NCI-H510A (cell line): ENCODE measurements around the gene SRGAP3.

ENCODE experiments used
- DNase-seq: peaks from one replicate; lab custom pipeline; 2025; lab: John Stamatoyannopoulos, UW

Gene SRGAP3

DNA sequence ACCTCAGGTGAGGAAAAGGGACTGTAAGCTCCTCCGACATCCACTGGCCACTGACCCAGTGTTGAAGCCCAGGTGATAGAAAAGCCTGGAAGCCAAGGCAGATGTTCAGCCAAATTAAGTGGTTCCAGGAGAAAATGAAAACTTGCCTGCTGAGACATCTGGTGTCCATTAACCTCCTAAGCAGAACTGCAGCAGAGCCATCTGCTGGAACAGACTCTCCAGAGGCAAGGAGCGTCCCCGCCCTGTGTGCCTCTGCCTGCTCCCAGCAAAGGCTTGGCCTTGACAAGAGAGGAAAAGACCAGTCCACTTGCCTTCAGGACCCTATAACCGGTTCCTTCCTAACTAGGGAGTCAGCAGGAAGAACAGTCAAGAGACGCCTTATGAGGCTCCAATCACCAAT, 48.2 kb downstream of the SRGAP3 start:
- no peak for DNase-seq

DNA sequence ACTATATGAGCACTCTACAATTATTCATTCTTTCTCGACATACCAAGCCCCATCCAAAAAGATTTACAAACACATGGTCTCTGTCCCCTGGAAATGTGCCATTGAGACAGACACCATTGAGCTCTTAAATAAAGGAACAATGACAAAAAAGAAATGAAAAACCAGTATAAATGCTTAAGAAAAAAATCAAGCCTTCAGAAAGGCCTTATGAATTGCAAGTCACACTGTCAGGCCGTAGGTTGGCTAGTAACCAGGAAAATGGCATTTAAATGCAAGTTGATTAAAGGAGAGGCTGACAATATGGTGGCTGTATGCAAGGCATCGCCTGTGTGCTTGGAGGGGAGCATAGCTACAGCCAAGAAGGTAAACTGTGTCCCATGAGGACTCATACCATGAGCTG, 49.7 kb downstream of the SRGAP3 start:
- no peak for DNase-seq

DNA sequence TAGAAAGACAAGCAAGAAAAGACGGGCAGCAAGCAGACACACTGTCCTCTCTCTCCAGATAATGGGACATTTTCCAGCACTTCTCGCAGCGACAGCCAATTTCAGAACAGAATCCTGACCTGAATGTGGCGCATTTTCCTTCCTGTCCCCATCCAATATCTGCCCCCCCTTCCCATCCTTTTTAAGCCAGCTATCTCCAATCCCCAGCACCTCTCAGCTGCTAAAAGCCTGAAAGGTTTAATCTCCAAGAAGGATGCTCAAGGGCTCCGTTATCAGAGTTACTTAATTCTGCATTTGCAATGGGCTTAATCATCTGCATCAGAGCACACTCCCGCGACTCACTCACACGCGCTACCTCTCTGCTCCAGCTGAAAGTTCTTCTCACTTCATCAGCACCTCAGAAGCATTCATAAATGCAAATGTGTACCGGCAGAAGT, 50.5 kb downstream of the SRGAP3 start:
- DNase-seq: no peak

DNA sequence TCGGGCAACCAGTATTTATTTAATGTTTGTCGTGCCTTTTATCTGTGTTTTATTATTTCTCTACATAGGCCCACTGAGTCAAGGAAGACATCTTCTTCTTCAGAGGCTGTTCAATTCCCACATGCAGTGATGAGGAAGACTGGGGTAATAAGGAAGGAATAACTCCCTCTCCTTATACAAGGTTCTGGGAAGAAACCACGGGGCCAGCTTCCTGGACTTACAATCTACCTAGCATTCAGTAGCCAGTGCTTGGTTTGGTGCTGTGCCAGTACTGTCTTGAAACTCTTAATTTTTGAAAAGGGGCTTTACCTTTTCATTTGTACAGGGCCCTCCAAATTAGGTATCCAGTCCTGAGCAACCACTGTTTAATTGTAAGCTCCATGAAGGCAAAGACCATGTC, 51.2 kb downstream of the SRGAP3 start:
- no peak for DNase-seq

DNA sequence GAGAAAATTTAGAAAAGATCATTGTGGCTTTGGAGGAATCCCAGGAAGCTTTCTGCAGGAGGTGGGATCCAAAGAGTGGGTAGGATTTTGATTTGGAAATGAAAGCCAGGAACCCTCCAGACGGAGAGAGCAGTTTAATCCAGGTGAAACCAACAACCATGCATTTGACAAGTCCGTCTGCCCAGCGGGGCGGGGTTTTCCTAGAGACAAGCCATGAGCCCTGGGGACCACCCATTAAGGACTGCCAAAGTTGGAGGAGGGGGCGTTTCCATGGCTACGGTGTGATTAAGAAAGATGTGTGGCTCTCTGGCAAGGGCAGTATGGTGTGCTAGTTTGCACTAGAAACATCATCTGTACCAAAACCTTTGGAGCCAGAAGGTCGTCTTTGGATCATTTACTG, 53.4 kb downstream of the SRGAP3 start:
- no peak for DNase-seq

DNA sequence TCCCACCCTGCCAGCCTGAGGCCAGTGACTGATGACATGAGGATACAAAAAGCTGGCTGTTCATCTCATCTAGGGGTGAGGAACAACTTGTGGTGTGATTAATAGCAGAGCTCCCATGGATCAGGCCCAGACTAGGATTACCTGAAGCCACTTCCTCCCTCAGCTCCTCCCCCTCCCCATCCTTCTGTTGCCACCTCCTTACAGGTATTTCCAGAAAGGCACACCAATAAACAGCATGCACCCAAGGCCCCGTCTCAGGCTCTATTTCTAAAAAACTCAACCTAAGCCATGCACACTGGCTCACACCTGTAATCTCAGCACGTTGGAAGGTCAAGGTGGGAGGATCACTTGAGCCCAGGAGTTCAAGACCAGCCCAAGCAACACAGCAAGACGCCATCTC, 54.1 kb downstream of the SRGAP3 start:
- no peak for DNase-seq

DNA sequence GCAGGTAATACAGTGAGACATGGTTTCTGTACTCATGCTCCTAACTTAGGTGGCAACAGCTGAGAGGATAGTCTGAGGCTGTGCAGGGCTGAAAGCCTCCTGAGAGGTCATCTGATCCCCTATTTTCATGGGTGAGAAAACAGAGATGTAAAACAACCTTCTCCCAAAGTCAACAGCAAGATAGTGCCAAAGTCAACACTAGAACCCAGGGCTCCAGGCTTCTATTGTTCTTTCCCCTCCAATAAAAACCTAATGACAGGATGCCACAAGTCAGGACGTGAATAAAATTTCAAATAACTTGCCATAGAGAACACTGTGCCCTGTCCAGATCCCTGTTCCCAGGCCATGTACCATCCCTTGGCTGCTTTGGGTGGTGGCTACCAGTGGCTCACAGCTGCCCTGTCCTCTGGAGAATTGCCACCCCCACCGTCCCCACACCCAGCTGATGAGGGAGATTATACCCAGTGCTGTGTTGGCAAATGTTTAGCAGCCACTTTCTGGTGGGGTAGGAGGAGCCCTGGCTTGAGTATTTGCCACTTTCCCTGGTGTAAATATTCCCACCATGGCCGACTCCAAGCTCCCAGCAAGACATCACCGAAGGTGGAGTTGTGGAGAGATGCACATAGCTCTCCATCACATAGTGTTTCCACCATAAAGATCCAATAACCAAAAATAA, 54.8 kb downstream of the SRGAP3 start:
- peak; percentile 78 for DNase-seq

DNA sequence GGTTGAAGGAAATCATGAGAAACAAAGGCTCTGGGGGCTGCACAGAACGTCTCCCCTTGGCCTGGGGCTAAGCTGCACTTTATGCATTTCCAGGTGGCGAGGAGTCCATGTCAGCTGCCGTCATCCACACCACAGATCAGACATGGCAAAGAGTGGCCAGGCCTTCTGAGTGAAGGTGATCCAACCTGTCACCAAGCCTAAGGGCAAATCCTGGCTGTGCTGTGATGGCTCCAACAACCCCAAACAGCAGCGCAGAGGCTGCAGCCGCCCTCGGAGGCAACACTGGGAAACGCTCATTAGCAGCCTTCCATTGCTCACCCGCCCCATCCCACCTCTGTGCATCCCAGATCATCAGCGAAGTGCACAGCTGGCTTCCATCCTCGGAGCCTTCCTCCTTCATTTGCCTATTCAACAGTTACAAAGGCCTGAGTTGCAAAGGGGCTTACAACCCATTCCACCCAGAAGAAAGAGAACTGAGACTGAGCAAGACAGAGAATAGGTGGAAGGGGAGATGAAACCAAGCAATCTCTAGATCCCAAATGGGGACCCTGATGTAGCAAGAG, 55.7 kb downstream of the SRGAP3 start:
- DNase-seq: no peak

DNA sequence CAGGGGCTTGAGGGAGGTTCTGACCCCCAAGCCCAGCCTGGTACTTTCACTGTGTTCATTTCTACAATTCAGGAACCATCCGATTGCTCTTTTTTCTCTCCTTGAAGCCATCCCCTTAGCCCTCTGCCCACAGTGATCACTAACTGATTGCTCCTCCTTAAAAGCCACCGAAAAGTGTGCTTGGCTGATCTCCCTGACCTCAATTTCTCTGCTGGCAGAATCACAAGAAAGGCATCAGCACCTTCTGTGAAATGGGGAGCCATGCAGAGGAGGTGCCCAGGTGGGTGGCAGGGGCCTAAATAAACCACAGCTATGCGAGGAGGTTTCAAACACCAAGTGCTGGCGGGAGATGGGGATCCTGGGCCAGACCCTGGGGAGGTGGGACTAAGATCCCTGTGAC, 56.2 kb downstream of the SRGAP3 start:
- no peak for DNase-seq

DNA sequence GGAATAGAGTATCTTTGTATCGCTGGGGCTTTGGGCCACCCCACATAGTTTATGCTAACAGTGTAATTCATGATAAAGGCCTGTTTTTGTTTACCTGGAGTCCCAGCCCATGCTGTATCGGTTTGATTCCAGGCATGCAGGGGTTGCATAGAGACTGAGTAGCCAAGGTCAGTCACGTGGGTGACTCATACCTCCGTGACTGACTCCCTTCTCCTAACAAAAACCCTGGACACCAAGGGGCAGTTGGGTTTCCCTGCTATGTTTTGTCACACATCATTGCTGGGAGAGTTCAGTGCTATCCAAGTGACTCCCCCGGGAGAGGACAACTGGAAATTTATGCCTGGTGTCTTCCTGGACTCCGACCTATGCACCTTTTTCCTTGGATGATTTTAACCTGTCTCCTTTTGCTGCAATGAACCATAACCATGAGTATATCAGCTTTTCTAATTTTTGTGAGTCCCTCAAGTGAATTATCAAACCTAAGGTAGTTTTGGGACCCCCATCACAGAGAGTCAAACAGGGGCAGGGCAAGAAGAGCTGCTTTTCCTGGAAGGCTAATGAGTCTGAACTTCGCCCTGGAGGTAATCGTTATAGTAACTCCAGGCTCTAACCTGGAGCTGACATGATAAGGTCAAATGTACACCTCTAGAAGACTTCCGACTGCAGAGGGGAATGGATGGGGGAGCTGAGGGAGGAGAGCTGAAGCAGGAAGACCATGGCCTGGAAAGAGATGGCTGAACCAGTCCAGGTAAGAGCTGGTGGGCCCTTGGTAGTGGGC, 57.0 kb downstream of the SRGAP3 start:
- DNase-seq: no peak

DNA sequence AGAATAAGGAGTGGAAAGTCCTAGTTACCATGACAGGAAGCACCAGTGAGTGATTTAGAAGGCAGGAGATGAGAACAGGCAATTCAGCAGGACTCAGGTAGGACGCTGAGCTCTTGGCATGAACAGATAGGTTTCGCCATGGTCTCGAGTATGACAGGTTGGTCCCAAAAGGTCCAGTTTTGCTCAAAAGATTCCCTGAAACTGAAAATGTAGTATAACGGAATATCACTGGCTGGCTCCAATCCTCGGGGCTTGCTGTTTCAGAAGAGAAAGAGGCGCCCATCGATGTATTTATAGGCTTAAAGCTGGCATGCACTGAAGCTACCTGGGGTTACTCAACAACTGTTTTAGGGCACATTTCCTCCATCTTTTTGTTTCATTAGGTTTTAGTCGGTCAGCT, 59.2 kb downstream of the SRGAP3 start:
- DNase-seq: no peak

DNA sequence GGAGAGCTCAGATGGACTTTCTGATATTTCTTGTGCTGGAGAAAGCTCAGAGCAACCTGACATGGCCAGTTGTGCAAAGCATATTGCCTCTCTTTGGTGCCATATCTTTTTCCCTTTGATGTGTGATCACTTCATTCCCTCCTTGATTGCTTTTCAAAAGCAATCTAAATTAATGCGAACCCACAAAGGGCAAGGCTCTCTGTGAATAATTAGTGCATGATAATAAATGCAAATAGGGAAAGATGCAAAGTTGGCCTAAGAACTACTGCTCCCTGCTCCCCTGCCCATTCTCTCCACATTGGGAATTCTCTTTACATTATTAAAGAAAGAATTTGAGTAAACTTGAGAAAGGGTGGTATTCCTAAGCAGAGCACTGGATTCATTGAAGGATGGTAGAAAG, 60.9 kb downstream of the SRGAP3 start:
- DNase-seq: no peak

DNA sequence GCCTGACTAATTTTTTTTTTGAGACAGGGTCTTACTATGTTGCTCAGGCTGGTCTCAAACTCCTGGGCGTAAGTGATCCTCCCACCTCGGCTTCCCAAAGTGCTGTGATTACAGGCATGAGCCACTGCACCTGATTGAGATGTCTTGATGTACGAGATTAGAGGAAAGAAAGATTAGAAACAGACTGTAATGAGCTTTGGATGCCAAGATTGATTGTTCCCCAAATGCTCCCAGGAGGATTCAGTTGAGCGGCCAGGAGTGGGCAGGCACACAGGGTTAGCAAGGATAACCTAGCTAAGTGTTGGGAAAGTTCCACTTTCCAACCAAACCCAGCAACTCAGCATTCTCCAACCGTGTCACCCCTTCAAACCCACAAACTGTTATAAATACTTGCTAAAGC, 63.7 kb downstream of the SRGAP3 start:
- no peak for DNase-seq

DNA sequence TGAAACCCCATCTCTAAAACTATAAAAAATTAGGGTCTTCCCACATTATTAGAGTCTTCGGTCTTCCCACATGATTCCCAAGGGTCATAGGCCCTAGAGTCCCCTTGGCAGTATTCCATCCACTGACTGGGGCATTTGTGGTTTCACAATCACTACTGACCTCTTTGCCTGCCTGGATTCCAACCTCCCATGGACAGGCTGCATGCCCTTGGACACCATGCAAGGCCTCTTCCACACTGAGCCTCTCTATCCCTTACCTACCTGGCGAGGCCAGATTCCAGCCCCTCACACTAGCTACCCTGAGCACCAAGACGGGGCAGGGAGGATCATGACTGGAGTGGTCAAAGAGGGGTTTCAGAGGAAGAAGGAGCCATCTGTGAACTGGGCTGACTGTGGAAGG, 64.4 kb downstream of the SRGAP3 start:
- DNase-seq: no peak

DNA sequence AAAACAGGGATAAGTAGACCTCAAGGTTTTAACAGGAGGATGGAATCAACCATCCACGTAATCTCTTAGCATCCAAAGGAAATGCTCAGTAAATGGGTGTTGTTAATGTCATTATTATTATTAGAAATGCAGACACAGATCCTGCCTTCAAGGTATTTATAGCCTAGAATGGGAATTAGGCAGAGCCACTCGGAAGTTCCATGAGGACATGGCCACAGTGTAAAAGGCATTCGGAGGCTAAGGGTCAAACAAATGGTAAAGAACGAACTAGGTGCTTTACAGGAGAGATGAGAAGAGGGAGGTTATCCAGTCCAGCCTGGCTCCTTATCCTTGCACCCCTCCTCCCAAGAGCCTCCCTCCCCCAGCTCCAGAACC, 65.0 kb downstream of the SRGAP3 start:
- DNase-seq: no peak

DNA sequence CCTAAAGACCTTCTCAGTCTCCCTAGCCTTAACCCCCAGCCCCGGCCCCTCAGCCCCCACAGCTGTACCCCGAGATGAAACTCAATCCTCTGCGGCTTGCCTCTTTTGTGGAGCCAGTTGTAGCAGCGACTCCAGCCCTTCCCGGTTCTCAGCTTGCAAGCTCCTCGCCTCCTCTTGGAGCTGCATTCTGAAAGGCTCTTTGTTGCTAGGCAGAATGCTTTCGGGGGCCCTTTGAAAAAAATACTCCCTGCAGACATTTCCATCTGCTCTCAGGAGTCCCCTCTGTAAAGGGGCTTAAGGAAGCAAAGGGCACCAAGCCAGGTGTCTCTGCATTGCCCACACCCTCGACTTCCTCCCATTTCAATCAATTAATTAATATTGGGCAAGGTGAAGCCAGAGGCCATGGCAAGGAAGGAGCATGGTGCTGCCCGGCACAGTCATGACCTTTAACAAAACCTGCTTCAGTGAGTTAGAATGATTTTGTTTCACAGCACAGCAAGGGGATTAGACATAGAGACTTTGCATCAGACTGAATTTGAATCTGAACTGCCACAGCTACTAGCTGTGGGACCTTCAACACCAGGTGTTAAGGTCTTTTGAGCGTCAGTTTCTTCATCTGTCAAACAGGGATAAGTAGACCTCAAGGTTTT, 65.5 kb downstream of the SRGAP3 start:
- no peak for DNase-seq

DNA sequence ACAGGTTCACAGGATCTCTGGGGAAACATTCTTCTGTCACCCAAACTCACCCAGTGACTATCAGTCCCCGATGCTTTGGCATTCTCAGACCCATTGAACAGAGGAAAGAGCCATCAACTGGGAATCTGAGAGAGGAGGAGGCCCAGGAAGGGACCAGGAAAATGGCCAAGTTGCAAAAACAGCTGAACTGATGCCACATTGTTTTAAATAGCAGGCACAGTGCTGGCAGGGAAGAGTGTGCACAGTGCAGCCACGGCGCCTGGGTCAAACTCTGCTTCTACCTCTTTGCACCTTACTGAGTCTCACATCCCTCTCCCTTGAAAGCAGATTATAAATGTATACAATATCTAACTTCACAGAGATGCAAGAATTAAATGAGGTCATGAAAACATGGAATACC, 66.4 kb downstream of the SRGAP3 start:
- no peak for DNase-seq

DNA sequence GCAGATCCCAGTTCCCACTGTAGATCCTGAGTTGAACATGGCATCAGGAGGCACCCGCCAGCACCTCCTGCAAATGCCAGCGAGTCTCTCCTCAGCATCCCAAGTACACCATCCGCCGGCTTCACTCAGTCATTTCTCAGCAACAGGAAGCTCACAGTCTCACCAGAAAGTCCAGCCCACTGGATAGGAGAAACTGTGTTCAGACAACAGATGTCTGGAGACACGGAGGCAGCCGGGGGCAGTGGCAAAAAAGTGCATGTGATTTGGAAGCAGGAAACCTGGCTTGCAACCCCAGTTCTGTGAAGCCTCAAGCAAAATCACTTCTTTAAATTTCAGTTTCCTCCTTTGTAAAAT, 68.7 kb downstream of the SRGAP3 start:
- no peak for DNase-seq

DNA sequence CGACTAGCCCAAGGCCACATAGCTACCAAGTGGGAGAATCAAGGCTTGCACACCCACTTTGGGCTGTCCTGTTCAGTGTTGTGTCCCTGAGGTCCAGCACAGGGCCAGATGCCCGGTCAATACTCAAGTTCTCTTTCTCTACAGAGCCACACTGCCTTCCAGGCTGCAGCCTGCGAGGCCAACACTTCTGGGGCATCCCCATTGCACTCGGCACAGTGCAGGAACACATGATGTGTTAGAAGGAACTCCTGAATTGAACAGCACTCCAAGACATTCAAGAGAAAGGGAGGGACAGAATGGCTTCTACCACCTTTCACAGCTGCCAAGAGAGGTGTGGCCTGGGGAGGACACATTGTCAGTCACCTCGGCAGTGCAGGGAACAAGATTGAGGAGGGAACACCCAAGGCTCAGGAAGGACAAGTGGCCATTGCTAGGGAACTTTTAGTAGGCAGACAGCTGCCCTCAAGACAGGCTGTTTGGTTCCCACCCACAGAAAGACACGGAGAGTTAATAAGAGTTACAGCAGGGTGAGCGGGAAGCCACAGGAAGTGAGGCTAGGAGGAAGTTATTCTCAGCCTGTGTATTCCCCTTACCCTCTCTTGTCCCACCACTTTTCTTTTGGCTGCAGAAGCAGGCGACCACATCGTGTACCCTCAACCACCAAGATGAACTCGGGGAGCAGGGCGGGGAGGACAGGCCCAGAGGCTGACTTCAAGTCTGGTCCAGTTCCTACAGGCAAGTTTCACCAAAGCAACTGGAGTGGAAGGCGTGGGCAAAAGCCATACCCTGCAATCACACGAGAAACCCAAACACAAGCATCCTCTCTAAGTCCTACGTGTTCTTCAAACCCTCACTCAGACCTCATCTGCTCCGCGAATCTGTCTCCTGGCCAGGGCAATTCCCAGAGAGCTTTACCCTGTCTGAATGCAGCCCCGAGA, 69.4 kb downstream of the SRGAP3 start:
- no peak for DNase-seq

DNA sequence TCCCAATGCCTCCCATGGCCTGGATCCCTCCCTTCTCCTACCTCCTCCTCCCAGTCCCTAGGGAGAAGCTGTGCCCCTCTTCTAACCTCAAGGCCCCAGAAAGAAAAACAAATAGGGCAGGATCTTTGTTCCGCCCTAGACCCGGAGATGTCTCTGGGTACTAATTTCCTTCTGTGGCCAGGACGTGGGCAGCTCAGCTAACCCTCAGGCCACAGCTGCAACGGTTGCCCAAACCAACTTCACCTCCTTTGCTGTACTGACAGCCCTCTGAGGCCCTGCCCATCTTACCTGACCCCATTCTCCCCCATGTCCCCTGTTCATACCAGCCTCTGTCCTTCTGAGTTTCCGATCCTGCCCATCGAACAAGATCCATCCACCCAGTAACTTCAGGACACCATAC, 70.7 kb downstream of the SRGAP3 start:
- DNase-seq: no peak

DNA sequence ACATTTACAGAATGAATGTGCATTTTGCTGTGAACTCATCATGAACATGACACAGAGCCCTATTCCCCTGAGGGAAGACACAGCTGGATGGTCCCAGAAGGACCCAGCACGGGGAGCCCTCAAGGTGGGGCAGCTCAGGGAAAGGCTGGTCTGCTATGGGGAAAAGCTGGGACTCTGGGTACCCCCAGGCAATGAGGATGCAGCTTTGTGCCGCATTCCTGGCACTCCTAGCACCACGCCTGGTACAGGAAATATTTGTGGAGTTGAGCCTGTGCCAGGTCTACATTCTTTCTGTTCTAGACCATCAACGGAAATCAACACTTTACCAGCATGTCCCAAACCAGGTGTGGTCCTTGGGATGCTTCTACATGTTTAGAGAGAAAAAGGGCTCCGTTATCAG, 74.0 kb downstream of the SRGAP3 start:
- DNase-seq: no peak

DNA sequence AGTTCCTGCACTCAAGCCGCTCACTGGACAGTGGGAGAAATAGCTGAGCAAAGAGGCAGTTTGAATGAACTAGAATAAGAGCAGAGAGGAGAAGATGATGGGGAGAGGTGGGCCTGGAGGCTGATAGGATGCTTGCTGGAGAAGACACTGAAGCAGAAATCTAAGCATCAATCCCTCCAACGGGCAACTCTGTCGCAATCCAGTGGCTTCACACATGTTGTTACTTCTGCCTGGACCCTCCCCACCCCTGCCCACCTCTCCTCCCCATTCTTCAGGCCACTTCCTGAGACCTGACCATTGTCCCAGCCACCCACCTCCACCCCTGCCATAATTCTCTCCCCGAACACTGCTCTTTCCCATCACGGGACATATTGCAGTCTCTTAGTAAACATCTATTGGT, 76.0 kb downstream of the SRGAP3 start:
- no peak for DNase-seq
